CD4-positive, alpha-beta T cell treated with Interleukin-12 subunit alpha and Interleukin-12 subunit beta, for 1 hour (primary cell): ENCODE results near the gene TENM4.

Experiments used
- DNase-seq: peaks from one replicate; pipeline ENCODE4 v3.0.0-alpha.2; 2020

The TENM4 gene

GRCh38 chr11:79045800-79046304, 395.0 kb downstream of the TENM4 start:
- DNase-seq = no peak

GRCh38 chr11:79045018-79045799, 395.6 kb downstream of the TENM4 start:
- no peak for DNase-seq

- no peak for DNase-seq
Observed at GRCh38 chr11:79044201-79044600, 396.6 kb downstream of the TENM4 start.

GRCh38 chr11:79043726-79044125, 397.1 kb downstream of the TENM4 start:
- DNase-seq = no peak

- no peak for DNase-seq
Observed at GRCh38 chr11:79042824-79043223, 398.0 kb downstream of the TENM4 start.

GRCh38 chr11:79040348-79040747, 400.5 kb downstream of the TENM4 start:
- DNase-seq = no peak

- DNase-seq = no peak
Observed at GRCh38 chr11:79039122-79039521, 401.7 kb downstream of the TENM4 start.

GRCh38 chr11:79035881-79036280, 404.9 kb downstream of the TENM4 start:
- DNase-seq = no peak

- no peak for DNase-seq
Observed at GRCh38 chr11:79033833-79034232, 407.0 kb downstream of the TENM4 start.

GRCh38 chr11:79030448-79030847, 410.4 kb downstream of the TENM4 start:
- no peak for DNase-seq

GRCh38 chr11:79028225-79028624, 412.6 kb downstream of the TENM4 start:
- no peak for DNase-seq

- no peak for DNase-seq
Observed at GRCh38 chr11:79026803-79027445, 413.9 kb downstream of the TENM4 start.

GRCh38 chr11:79025622-79026021, 415.2 kb downstream of the TENM4 start:
- no peak for DNase-seq

- DNase-seq = no peak
Observed at GRCh38 chr11:79025097-79025496, 415.7 kb downstream of the TENM4 start.

- DNase-seq = no peak
Observed at GRCh38 chr11:79022265-79022664, 418.6 kb downstream of the TENM4 start.

GRCh38 chr11:79021601-79022000, 419.2 kb downstream of the TENM4 start:
- DNase-seq = no peak

GRCh38 chr11:79019975-79020374, 420.9 kb downstream of the TENM4 start:
- no peak for DNase-seq

- no peak for DNase-seq
Observed at GRCh38 chr11:79019277-79019676, 421.6 kb downstream of the TENM4 start.

GRCh38 chr11:79018371-79018849, 422.4 kb downstream of the TENM4 start:
- no peak for DNase-seq

GRCh38 chr11:79017811-79018210, 423.0 kb downstream of the TENM4 start:
- DNase-seq = no peak

GRCh38 chr11:79013509-79013908, 427.3 kb downstream of the TENM4 start:
- no peak for DNase-seq

GRCh38 chr11:79011357-79011756, 429.5 kb downstream of the TENM4 start:
- DNase-seq = no peak

GRCh38 chr11:79007771-79008402, 432.9 kb downstream of the TENM4 start:
- DNase-seq = no peak

GRCh38 chr11:79006854-79007253, 434.0 kb downstream of the TENM4 start:
- DNase-seq = no peak
